Lower lobe of right lung (tissue), 2 donors: Measurements from ENCODE around the gene PKD1. TPM values are rescaled to one million over a fixed set of nuclear protein-coding genes. Genes with fewer than 3 reads are reported as not detected.

Source experiments
- ATAC-seq, 2 donors: fragments of 200-7000 bp; cut with Tn5 transposase; one replicate each; pipeline ENCODE4 v1.9.1; 2020 to 2022; ENCODE audit warnings: mild to moderate bottlenecking in 2 of 2, moderate library complexity in 2 of 2
- DNase-seq: peaks from one replicate; pipeline ENCODE4 v3.0.0-alpha.2; 2020
- H3K27ac ChIP-seq: fragments of 200-600 bp; one replicate; pipeline ENCODE4 v1.8.0; 2022
- H3K27me3 ChIP-seq: fragments of 200-600 bp; one replicate; pipeline ENCODE4 v1.8.0; 2022; ENCODE audit warnings: low read depth
- H3K36me3 ChIP-seq: fragments of 200-600 bp; one replicate; pipeline ENCODE4 v1.8.0; 2022; ENCODE audit warnings: mild to moderate bottlenecking
- H3K4me1 ChIP-seq: fragments of 200-600 bp; one replicate; pipeline ENCODE4 v1.8.0; 2022
- H3K4me3 ChIP-seq: fragments of 200-600 bp; one replicate; pipeline ENCODE4 v1.8.0; 2022; ENCODE audit warnings: mild to moderate bottlenecking
- H3K9me3 ChIP-seq: fragments of 200-600 bp; one replicate; pipeline ENCODE4 v1.8.0; 2022
- intact Hi-C: fragments of 100-400 bp; cut with DNase I; formaldehyde crosslinking; loops from one replicate; pipeline ENCODE4 v1.11.0; 2022
- total RNA-seq: library from RNA; stranded (reverse); fragmentation: NEBNext Ultra II Directional; extraction: Animal tissue kit (Norgen Biotek cat#: 25700); gene quantifications from one replicate; pipeline ENCODE4 v1.2.1, GENCODE V29; 2021
- TF ChIP-seq, protein P1 (sequence below): fragments of 200-600 bp; IDR thresholded peaks from one replicate; pipeline ENCODE4 v1.8.0; 2022; ENCODE audit warnings: antibody characterized with exemption, mild to moderate bottlenecking
- donor health status: DM: no; HTN: yes; CAD: no; lungs with severe emphysema.

The PKD1 gene
- total RNA-seq, 1 donor from 2014 or later, result 81.6 TPM

DNA sequence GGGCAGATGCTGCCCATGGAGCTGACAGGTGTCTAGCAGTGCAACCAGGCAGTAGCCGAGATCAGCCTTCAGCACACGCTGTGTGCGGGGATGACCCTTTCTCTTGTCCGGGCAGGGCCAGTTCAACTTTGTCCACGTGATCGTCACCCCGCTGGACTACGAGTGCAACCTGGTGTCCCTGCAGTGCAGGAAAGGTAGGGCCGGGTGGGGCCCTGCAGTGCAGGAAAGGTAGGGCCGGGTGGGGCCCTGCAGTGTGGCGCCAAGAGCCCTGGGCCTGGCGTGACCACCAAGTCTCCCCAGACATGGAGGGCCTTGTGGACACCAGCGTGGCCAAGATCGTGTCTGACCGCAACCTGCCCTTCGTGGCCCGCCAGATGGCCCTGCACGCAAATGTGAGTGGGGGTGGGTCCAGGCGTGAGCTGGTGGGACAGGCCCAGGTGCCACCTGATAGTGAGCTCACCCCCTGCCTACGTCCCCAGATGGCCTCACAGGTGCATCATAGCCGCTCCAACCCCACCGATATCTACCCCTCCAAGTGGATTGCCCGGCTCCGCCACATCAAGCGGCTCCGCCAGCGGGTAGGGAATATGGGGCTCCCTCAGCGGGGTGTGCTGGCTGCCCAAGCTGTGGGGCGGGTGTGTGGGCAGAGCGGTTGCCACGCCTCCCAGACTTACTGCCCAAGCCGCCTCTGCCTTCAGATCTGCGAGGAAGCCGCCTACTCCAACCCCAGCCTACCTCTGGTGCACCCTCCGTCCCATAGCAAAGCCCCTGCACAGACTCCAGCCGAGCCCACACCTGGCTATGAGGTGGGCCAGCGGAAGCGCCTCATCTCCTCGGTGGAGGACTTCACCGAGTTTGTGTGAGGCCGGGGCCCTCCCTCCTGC, 47.7 kb downstream of the PKD1 start:
- no peaks in the 10 kb centered on the region for H3K27me3 ChIP-seq
- no peaks in the 10 kb centered on the region for H3K9me3 ChIP-seq
- ATAC-seq (no peak), DNase-seq (no peak)
- no peak overlapping the region for H3K4me3 ChIP-seq
- H3K4me1 ChIP-seq, result peaks cover 14% of the 10 kb centered on the region
- intact Hi-C loops, result no loop called here
- H3K27ac ChIP-seq, result no peak overlapping the region
- peaks cover 95% of the 10 kb centered on the region for H3K36me3 ChIP-seq
- TF ChIP-seq, protein P1, sequence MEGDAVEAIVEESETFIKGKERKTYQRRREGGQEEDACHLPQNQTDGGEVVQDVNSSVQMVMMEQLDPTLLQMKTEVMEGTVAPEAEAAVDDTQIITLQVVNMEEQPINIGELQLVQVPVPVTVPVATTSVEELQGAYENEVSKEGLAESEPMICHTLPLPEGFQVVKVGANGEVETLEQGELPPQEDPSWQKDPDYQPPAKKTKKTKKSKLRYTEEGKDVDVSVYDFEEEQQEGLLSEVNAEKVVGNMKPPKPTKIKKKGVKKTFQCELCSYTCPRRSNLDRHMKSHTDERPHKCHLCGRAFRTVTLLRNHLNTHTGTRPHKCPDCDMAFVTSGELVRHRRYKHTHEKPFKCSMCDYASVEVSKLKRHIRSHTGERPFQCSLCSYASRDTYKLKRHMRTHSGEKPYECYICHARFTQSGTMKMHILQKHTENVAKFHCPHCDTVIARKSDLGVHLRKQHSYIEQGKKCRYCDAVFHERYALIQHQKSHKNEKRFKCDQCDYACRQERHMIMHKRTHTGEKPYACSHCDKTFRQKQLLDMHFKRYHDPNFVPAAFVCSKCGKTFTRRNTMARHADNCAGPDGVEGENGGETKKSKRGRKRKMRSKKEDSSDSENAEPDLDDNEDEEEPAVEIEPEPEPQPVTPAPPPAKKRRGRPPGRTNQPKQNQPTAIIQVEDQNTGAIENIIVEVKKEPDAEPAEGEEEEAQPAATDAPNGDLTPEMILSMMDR, result no peak

DNA sequence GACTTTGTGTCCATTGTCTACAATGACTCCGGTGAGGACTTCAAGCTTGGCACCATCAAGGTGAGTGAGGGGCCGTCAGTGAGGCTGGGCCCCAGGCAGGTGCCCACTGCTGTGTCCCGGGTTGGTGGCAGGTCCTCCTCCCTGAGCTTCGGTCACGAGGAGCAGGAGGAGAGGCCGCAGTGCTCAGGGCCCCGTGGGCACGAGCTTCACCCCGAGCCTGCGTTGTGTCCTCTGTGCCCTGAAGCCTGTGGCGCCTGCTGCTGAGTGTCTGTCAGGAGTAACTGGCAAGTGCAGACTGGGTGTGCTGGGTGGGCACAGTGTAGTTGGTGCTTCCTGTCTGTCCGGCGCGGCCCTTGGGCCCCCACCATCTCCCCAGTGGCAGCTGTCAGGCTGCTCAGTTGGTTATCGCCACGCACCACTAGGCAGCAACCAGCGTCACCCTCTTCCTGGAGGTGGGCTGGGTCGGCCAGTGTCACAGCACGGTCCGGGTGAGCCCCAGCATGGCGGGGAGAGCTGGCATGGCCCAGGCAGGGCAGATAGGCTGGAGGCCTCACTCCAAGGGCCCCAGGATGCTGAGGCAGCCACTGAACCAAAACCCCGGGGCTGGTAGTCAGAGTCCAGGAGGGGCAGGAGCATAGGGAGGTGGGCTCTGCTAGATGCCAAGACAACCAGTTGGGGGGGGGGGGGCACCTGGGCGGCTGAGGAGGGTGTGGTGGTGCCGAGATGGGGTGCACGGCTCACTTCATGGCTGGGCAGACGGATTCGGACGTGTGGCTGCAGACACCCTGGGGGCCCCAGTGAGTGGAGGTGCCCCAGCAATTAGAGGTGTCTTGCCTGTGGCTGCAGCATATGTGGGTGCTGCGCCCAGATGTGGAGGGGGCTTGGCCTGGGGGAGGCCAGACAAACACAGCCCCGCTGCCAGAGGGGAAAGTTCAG, 48.6 kb downstream of the PKD1 start:
- ATAC-seq, result no peak
- intact Hi-C loops, result no loop called here
- H3K9me3 ChIP-seq, result no peaks in the 10 kb centered on the region

DNA sequence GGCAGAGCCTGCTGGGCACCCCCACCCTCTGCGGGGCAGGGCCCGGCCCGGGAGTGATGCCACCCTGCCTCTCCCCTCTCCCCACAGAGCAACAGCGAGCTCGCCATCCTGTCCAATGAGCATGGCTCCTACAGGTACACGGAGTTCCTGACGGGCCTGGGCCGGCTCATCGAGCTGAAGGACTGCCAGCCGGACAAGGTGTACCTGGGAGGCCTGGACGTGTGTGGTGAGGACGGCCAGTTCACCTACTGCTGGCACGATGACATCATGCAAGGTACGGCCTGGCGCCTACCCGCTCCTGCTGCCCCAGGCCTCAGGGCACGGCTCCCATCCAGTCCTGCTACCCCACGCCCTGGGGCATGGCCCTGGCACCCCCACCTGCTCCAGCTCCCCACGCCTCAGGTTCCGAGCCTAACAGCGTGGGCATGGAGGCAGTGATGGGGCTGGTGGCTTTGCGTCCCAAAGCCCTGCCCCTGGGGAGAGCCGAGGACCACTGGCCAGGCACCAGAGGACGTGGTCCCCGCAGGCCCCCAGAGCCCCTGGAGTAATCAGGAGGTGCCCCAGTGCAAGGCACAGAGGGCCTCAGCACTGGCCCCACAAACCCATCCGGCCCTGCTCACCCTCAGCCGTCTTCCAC, 49.5 kb downstream of the PKD1 start:
- H3K4me1 ChIP-seq, result peaks cover 25% of the 10 kb centered on the region
- no peak for DNase-seq
- TF ChIP-seq, protein P1, result no peak
- H3K27ac ChIP-seq, result no peak overlapping the region
- no peak overlapping the region for H3K4me3 ChIP-seq
- no peaks in the 10 kb centered on the region for H3K27me3 ChIP-seq
- no peaks in the 10 kb centered on the region for H3K9me3 ChIP-seq
- intact Hi-C loops, result no loop called here
- no peak for ATAC-seq
- peaks cover 96% of the 10 kb centered on the region for H3K36me3 ChIP-seq

More for the DNA sequence above, 48.6 kb downstream of the PKD1 start:
- TF ChIP-seq, protein P1, result no peak
- no peak for DNase-seq
- no peaks in the 10 kb centered on the region for H3K27me3 ChIP-seq
- H3K36me3 ChIP-seq, result peaks cover 95% of the 10 kb centered on the region
- no peak overlapping the region for H3K4me3 ChIP-seq
- H3K27ac ChIP-seq, result no peak overlapping the region
- H3K4me1 ChIP-seq, result peaks cover 23% of the 10 kb centered on the region

- no peak for ATAC-seq
- Histone ChIP-seq H3K36me3 (peaks cover 99% of the 10 kb centered on the region), H3K27ac (no peak overlapping the region)
These were observed 50.0 kb downstream of the PKD1 start for GRCh38 chr16:2085669-2086068.

More at GRCh38 chr16:2085669-2086068, 50.0 kb downstream of the PKD1 start:
- TF ChIP-seq, protein P1, result no peak
- no peaks in the 10 kb centered on the region for H3K9me3 ChIP-seq
- H3K4me1 ChIP-seq, result peaks cover 26% of the 10 kb centered on the region
- no peak for DNase-seq
- no peaks in the 10 kb centered on the region for H3K27me3 ChIP-seq
- H3K4me3 ChIP-seq, result no peak overlapping the region
- intact Hi-C loops, result no loop called here
